Measurements from ENCODE around the gene PRDM11.

PRDM11 gene

GRCh38 chr11:45146072-45147016 is at the start of gene PRDM11:
Gene PRDM11 (plus strand): TSS chr11:45146639. CDS start chr11:45181767, 35,128 bp downstream.
- DNase-seq = peak in 1 of 2 experiments; percentile 67

DNA sequence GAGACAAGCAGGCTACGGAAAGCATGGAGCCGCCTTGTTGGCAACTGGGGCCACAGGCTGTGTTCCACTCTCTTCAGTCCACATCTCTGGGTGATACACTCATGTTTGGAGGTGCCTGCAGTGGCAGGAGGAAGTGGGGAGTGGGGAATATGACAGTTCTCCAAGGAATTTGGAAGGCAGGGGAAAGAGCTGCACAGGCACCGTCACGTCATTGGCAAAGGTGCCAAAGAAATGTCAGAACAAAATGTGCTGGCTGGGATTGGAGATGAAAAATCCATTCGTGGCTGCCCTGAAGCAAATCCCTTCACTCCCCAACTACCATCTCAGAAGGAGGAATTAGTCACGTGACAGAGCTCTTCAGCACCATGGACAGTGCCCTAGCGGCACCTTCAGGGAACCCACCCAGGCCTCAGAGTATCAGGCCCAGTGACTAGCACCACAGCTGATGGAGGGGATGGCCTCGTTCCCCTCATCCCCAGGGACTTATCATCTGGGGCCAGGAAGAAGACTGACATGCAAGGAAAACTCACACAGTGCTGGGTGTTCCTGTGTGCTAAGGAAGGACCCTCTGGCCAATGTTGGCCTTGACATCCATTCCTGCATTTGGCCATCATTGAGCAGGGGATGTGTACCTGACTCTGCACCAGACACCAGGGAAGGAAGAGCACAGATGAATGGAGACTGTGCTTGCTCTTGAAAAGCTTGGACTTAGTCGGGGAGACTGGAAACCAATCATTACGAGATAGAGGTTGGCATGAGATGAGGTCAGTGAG is 48.5 kb upstream of the PRDM11 start:
- no peak for DNase-seq

DNA sequence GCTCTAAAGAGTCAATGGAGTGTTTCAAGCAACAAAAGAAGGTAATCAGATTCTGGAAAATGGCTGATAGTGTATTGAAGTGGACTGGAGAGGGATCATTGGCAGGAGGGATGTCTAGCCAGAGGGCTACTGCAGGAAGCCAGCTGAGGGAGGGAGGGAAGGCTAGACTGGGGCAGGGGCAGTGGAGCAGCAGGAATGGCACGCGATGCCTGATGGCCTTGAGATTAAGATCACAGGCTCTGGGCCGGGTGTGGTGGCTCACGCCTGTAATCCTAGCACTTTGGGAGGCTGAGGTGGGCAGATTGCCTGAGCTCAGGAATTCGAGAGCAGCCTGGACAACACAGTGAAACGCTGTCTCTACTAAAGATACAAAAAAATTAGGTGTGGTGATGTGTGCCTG is 47.5 kb upstream of the PRDM11 start:
- no peak for DNase-seq

DNA sequence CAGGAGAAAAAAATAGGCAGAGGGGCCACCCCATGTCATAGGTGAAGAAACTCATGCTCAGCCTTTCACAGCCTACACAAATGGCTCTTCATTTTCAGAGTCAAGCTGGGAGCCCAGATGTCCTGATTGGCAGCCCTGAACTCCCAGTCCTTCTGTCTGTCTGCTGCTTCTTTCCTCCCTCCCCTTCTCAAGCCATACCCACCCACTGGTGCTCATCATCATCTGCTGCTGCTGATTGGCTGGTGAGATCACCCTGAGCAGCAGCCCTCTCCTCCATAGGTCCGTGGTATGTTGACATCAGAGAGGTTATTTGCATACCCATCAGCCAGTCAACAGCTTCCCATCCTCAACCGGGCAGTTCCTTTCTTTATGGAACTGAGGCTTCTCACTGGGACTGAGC is 46.1 kb upstream of the PRDM11 start:
- peak in 1 of 2 experiments; percentile 16 for DNase-seq

- no peak for DNase-seq
These were observed 44.1 kb upstream of the PRDM11 start for GRCh38 chr11:45102361-45102809.

DNA sequence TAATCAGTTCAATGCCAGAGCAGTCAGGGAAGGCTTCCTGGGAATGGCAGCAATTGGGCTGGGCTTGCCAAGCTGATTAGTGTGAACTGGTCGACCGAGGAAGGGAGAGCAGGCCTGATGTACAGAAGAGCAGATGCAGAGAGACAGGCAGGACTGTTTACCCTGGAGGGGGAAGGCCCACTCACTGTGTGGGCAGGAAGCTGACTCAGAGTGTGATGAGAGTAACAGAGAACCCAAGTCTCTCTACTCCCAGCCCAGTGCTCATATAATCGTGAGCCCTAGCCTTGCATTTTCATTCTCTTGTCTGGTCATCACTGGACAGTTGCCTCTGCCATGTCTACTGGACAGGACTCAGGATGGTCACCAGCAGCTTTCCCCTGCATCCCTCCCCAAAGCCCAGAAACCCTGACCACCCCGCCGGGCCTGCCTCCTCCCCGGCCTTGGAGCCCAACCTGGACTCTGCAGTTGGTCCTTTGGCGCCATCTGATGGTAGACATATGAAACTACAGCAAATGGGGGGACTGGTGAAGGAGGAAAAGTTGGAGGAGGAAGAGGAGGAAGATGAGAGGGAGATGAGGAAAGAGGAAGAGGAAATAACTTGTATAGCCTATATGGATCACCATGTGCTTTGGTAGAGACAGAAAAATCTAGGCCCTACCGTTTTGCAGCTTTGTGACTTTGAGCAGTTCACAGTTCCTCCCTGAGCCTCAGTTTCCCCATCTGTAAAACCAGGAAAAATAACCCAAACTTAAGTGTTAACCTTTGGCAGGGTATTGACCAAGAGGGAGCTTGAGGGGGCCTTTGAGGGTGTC is 43.4 kb upstream of the PRDM11 start:
- peak; percentile 51 to 59 for DNase-seq

GRCh38 chr11:45104006-45104789 is 42.2 kb upstream of the PRDM11 start:
- DNase-seq = no peak

DNA sequence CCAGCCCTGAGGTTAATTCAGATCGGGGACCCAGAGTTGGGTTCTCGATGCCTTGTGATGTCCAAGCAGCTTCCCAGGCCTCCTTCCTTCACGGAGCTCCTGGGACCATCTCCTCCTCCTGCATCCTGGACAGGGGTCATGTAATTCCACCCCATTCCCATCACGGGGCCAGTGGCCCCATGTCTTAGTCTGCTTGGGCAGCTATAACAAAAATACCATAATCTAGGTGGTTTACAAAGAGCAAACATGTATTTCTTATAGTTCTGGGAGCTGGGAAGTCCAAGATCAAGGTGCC is 41.7 kb upstream of the PRDM11 start:
- DNase-seq = no peak

DNA sequence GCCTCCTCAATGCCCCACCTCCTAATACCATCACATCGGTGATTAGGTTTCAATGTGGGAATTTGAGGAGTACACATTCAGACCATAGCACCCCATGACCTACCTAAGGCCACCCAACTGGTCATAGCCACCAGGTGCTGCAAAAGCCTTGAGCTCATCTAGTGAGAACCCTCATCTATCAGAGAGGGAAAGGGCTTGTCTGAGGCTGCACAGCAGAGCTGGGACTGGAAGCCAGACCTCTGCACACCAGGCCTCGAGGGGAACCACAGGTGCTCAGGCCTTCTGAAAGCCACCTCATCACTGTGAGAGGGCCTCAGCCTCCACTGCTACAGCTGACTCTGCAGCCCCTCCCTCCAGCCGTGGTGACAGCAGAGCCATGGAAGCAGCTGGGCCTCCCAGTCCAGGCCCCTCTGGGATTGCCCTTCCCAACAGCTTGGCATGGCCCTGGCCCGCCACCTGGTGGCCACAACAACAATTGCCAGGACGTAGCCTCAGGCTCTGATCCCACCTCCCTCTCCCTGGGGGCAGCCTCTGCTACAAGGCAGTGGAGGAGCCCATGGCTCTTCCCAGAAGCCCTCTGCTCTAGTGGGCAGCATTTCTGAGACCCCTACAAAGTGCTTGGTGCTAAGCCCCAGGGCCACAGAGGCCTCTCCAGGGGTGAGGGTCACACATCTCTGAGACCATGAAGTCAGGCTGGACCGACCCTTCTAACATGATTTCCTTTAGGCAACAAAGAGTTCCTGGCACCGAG is 41.0 kb upstream of the PRDM11 start:
- DNase-seq = peak; percentile 79 to 87

DNA sequence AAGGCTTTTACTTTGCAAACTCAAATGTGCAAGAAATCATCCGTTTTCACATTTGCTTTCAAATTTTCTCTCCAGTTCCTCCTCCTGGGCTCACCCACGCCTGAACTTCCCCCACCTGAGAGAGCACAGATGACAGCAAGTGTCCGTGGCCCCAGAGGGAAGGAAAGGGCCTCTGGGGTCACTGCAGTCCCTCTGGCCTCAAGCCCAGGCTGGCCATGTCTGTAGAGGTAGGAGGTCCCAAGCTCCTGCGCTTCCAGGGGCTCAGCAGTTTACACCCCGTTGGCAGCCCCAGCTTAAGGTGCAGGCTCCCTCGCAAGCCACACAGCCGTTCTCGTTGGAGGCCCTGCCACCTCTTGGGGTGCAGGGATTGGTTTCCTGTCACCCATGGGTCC is 40.5 kb upstream of the PRDM11 start:
- no peak for DNase-seq

DNA sequence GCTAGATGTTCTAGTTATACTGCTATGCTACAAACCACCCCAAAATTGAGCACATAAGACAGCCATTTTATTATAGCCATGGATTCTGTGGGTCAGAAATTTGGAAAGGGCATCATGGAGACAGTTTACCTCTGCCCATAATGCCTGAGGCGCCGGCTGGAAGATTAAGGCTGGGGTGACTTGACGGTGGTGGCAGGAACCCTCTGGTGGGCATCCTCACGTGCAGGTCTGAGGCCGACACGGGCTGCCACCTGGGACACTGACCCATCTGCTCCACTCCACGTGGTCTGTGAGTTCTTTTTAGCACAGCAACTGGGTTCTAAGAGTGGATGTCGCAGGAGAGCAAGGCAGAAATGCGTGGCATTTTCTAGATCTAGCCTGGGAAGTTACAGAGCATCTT is 40.0 kb upstream of the PRDM11 start:
- DNase-seq = no peak

- no peak for DNase-seq
These were observed 39.4 kb upstream of the PRDM11 start for GRCh38 chr11:45107029-45107428.

DNA sequence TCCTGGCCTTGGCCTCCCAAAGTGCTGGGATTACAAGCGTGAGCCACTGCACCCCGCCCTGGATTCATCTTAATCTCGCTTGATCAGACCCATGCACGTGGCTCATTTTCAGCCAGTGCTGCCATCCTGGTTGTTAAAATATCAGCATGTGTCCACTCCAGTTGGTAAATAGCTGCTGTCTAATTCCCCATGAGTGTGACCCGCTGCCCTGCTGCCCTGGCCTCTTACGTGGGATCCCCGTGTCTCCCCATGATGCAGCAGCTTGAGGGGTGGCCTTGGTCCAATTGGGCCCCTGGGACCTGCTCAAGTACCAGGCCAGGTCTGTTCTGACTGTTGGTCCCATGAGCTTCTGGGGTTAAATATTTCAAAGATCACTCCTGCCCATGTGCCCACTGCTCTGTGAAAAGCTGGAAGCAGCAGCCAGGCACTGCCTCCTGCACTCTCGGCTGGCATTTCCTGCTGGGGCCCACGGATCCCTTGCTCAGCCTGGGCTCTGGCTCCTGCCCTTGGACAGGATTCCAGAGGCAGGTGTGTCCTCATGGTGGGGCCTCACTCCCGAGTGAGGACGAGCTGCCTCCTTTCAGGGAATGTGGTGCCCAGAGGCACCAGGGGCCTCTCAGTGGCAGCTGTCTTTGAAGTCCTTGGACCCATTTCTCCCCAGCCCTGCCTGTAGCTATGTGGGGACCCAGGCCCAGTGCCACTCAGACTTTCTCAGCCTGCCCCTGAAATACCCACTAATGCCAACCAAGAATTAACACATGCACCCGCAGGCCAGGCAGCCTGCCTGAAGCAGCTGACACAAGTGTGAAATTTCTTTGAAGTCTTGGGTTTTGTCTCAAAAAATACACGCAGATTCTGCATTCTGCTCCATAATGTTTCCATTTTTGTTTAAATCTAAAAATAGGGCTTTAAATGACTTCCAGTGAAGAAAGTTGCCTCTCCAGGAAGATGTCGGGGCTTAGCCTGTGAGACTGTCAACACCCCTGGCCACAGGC is 38.1 kb upstream of the PRDM11 start:
- no peak for DNase-seq

GRCh38 chr11:45109400-45109799 is 37.0 kb upstream of the PRDM11 start:
- DNase-seq = no peak

GRCh38 chr11:45110562-45110961 is 35.9 kb upstream of the PRDM11 start:
- DNase-seq = peak; percentile 69 to 76

GRCh38 chr11:45113807-45114206 is 32.6 kb upstream of the PRDM11 start:
- no peak for DNase-seq

GRCh38 chr11:45127836-45128235 is 18.6 kb upstream of the PRDM11 start:
- peak in 1 of 2 experiments; percentile 17 for DNase-seq

DNA sequence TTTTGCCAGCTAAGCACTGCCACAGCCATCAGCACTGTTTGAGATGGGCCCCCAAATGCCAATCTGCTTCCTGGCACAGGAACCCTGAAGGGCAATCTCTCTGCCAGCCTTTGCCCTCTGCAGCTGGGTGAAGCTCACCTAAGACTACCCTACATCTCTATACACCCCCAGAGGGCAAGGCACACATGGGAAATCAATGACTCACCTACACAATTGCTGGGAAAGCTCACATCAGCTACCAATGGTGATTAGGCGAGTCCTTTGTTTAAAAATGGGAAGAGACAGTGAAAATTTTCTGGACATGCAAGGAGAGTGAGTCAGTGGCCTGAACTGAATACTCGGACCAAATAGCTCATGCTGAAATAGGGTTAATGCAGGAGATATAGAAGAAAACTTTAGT is 12.6 kb upstream of the PRDM11 start:
- no peak for DNase-seq

DNA sequence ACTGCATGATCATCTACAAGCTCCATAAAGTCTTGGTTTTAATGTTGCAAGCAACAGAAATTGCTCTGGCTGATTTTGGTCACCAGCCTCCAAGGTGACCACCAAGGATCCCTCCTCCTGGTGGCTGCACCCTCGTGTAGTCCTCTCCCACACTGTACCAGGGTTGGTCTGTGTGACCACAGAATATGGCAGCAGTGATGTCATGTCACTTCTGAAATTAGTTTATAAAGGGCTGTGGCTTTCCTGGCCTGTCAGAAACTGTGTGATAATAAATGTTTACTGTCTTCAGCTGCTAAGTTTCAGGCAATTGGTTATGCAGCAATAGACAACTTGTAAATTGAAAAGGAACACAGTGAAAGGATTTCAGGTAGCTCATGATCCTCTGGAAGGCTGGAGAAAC is 5.3 kb upstream of the PRDM11 start:
- no peak for DNase-seq

DNA sequence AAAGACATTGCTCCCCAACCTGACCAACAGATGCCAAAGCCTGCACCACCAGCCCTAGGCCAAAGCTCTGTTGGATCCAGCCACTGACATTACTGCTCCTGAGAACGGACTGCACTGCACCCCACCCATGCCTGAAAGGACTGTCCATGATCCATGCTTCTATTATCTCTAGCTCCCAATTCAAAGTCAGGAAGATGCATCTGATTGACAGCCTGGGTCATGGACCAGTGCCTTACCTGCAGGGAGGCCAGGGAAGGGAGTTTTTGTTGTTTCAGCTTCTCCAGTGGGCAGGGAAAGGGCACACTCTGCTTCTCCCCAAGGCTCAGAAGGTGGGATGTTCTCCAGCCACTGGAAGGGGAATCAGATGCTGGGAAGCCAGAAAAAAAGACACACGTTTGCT is 4.8 kb upstream of the PRDM11 start:
- no peak for DNase-seq
